Activated CD4-positive, alpha-beta T cell treated with anti-CD3 and anti-CD28 coated beads for 36 hours (primary cell): ENCODE data around the gene CYP1A2. TPM values are rescaled to one million over a fixed set of nuclear protein-coding genes. Genes with fewer than 3 reads are reported as not detected.

Experiments
- ATAC-seq: fragments of 200-7000 bp; cut with Tn5 transposase; one replicate; pipeline ENCODE4 v1.10.0; 2021; ENCODE audit warnings: mild to moderate bottlenecking, moderate library complexity
- CTCF ChIA-PET: fragments of 350-600 bp; sonication (Branson Sonifier 250); formaldehyde crosslinking; loops from one replicate; lab custom pipeline; 2021; ENCODE audit warnings: antibody characterized with exemption; lab: Charles Lee
- POLR2A ChIA-PET: fragments of 350-600 bp; sonication (Branson Sonifier 250); formaldehyde crosslinking; loops from one replicate; lab custom pipeline; 2021; ENCODE audit warnings: antibody characterized with exemption, inconsistent platforms; lab: Charles Lee
- DNase-seq: peaks from one replicate; pipeline ENCODE4 v3.0.0-alpha.2; 2020
- H3K27ac Mint-ChIP-seq: one replicate; pipeline ENCODE4 v1.8.0; 2021; ENCODE audit warnings: mixed read lengths
- H3K27me3 Mint-ChIP-seq: one replicate; pipeline ENCODE4 v1.8.0; 2021; ENCODE audit warnings: mixed read lengths
- H3K36me3 Mint-ChIP-seq: one replicate; pipeline ENCODE4 v1.8.0; 2021; ENCODE audit warnings: low read depth, mixed read lengths
- H3K4me1 Mint-ChIP-seq: one replicate; pipeline ENCODE4 v1.8.0; 2021; ENCODE audit warnings: mixed read lengths
- H3K4me3 Mint-ChIP-seq: one replicate; pipeline ENCODE4 v1.8.0; 2021; ENCODE audit warnings: mild to moderate bottlenecking, moderate library complexity, mixed read lengths
- H3K9me3 Mint-ChIP-seq: one replicate; pipeline ENCODE4 v1.8.0; 2021; ENCODE audit warnings: low read depth, mixed read lengths
- intact Hi-C, 2 experiments: fragments of 100-400 bp; cut with DNase I in 1 of 2; cut with micrococcal nuclease in 1 of 2; formaldehyde crosslinking; loops; one replicate each; pipeline versions ENCODE4 v1.14.2 to v1.15.1; 2022 to 2024; cut with DNase I, micrococcal nuclease
- total RNA-seq, 2 experiments: library from RNA; stranded (reverse); gene quantifications; one replicate each; pipeline ENCODE4 v1.2.3, GENCODE V29; 2021

The CYP1A2 gene
- total RNA-seq, 2 experiments from 2014 or later, result not detected

- ATAC-seq, result peak; percentile 51
- peak; percentile 49 for DNase-seq
These were observed 45.8 kb downstream of the CYP1A2 start for GRCh38 chr15:74794248-74794969.

GRCh38 chr15:74794970-74795349 is 46.3 kb downstream of the CYP1A2 start:
- ChIA-PET POLR2A (interaction anchor here (1.6 to 3.2 kb wide), 3 partner anchors 11 to 17 kb away, joined by 6 to 26 read pairs (median 20); partner anchors contain the start of gene CSK), CTCF (interaction anchor here (0.5 to 22.1 kb wide), 7 partner anchors 8 to 167 kb away, joined by 3 to 743 read pairs (median 3); partner anchors contain the start of genes CSK and ULK3)
- H3K4me3 Mint-ChIP-seq, result peak overlapping the region; percentile 16
- intact Hi-C loops, result no loop called here
- H3K27me3 Mint-ChIP-seq, result no peaks in the 10 kb centered on the region
- peaks cover 53% of the 10 kb centered on the region for H3K36me3 Mint-ChIP-seq
- H3K27ac Mint-ChIP-seq, result peak overlapping the region; percentile 92
- ATAC-seq, result peak; percentile 7
- peaks cover 88% of the 10 kb centered on the region for H3K4me1 Mint-ChIP-seq
- no peaks in the 10 kb centered on the region for H3K9me3 Mint-ChIP-seq
- DNase-seq, result peak; percentile 49

More at GRCh38 chr15:74794248-74794969, 45.8 kb downstream of the CYP1A2 start:
- Mint-ChIP-seq H3K27ac (peak overlapping the region; percentile 92), H3K9me3 (no peaks in the 10 kb centered on the region), H3K4me3 (peak overlapping the region; percentile 16), H3K4me1 (peaks cover 88% of the 10 kb centered on the region), H3K36me3 (peaks cover 53% of the 10 kb centered on the region), H3K27me3 (no peaks in the 10 kb centered on the region)
- intact Hi-C loops, result no loop called here
- ChIA-PET POLR2A (interaction anchor here (0.8 to 3.2 kb wide), 4 partner anchors 11 to 112 kb away, joined by 3 to 26 read pairs (median 13); partner anchors contain the start of gene CSK), CTCF (interaction anchor here (0.5 to 22.1 kb wide), 15 partner anchors 14 to 254 kb away, joined by 3 to 743 read pairs (median 3); partner anchors contain the start of gene CSK)

- ATAC-seq, result peak; percentile 38
These were observed 47.5 kb downstream of the CYP1A2 start for GRCh38 chr15:74795966-74796625.

GRCh38 chr15:74798388-74799254 is 50.0 kb downstream of the CYP1A2 start:
- ATAC-seq (no peak), DNase-seq (no peak)
- CTCF ChIA-PET, result interaction anchor here (0.5 to 22.1 kb wide), 20 partner anchors 9 to 225 kb away, joined by 3 to 743 read pairs (median 6); partner anchors contain the start of genes CSK and PPCDC
- H3K4me1 Mint-ChIP-seq, result peaks cover 56% of the 10 kb centered on the region
- H3K27ac Mint-ChIP-seq, result peak overlapping the region; percentile 80
- intact Hi-C loops, result no loop called here
- no peaks in the 10 kb centered on the region for H3K27me3 Mint-ChIP-seq
- H3K4me3 Mint-ChIP-seq, result no peak overlapping the region
- peaks cover 57% of the 10 kb centered on the region for H3K36me3 Mint-ChIP-seq
- POLR2A ChIA-PET, result interaction anchor here (1.0 to 1.9 kb wide), 3 partner anchors 19 to 28 kb away, joined by 3 to 5 read pairs (median 5); no protein-coding TSS in a partner anchor
- no peaks in the 10 kb centered on the region for H3K9me3 Mint-ChIP-seq

More at GRCh38 chr15:74795966-74796625, 47.5 kb downstream of the CYP1A2 start:
- DNase-seq, result peak; percentile 79
- H3K36me3 Mint-ChIP-seq, result peaks cover 55% of the 10 kb centered on the region
- intact Hi-C loops, result loop anchor here (1.0 kb wide), 1 partner anchor 8 kb away; no protein-coding TSS in a partner anchor
- POLR2A ChIA-PET, result no interaction called here
- H3K4me1 Mint-ChIP-seq, result peaks cover 81% of the 10 kb centered on the region
- H3K4me3 Mint-ChIP-seq, result peak overlapping the region; percentile 36
- peak overlapping the region; percentile 92 for H3K27ac Mint-ChIP-seq
- H3K27me3 Mint-ChIP-seq, result no peaks in the 10 kb centered on the region
- H3K9me3 Mint-ChIP-seq, result no peaks in the 10 kb centered on the region
- CTCF ChIA-PET, result interaction anchor here (0.6 to 22.1 kb wide), 6 partner anchors 9 to 404 kb away, joined by 3 to 743 read pairs (median 4); partner anchors contain the start of genes CSK and ULK3

- Mint-ChIP-seq H3K27me3 (no peaks in the 10 kb centered on the region), H3K4me3 (no peak overlapping the region), H3K9me3 (no peaks in the 10 kb centered on the region), H3K4me1 (peaks cover 51% of the 10 kb centered on the region), H3K27ac (peak overlapping the region; percentile 80), H3K36me3 (peaks cover 63% of the 10 kb centered on the region)
- ChIA-PET POLR2A (interaction anchor here (1.0 to 1.9 kb wide), 4 partner anchors 9 to 28 kb away, joined by 3 to 5 read pairs (median 4); no protein-coding TSS in a partner anchor), CTCF (interaction anchor here (0.5 to 6.1 kb wide), 21 partner anchors 9 to 188 kb away, joined by 3 to 93 read pairs (median 4); partner anchors contain the start of genes CSK, LMAN1L and ULK3)
- ATAC-seq, result peak; percentile 8
- peak; percentile 68 for DNase-seq
- intact Hi-C loops, result no loop called here
These were observed 50.7 kb downstream of the CYP1A2 start for GRCh38 chr15:74799255-74799855.

GRCh38 chr15:74799856-74800558 is 51.4 kb downstream of the CYP1A2 start:
- H3K27ac Mint-ChIP-seq, result peak overlapping the region; percentile 80
- intact Hi-C loops, result loop anchor here (1.0 to 5.0 kb wide), 4 partner anchors 17 to 42 kb away; partner anchors contain the start of genes CSK (in 1 of the 2) and ULK3 (in 1 of the 2)
- peaks cover 44% of the 10 kb centered on the region for H3K4me1 Mint-ChIP-seq
- DNase-seq (peak; percentile 93), ATAC-seq (peak; percentile 87)
- ChIA-PET CTCF (interaction anchor here (0.6 to 6.1 kb wide), 20 partner anchors 10 to 178 kb away, joined by 3 to 93 read pairs (median 4); partner anchors contain the start of genes CSK, LMAN1L and ULK3), POLR2A (interaction anchor here (1.0 to 1.9 kb wide), 4 partner anchors 10 to 29 kb away, joined by 3 to 5 read pairs (median 4); no protein-coding TSS in a partner anchor)
- peaks cover 63% of the 10 kb centered on the region for H3K36me3 Mint-ChIP-seq
- H3K4me3 Mint-ChIP-seq, result no peak overlapping the region
- no peaks in the 10 kb centered on the region for H3K27me3 Mint-ChIP-seq
- H3K9me3 Mint-ChIP-seq, result no peaks in the 10 kb centered on the region

GRCh38 chr15:74800559-74801094 is 52.0 kb downstream of the CYP1A2 start:
- DNase-seq (no peak), ATAC-seq (no peak)
- Mint-ChIP-seq H3K4me1 (peaks cover 39% of the 10 kb centered on the region), H3K9me3 (no peaks in the 10 kb centered on the region), H3K4me3 (no peak overlapping the region), H3K27me3 (no peaks in the 10 kb centered on the region), H3K27ac (peak overlapping the region; percentile 25), H3K36me3 (peaks cover 64% of the 10 kb centered on the region)
- intact Hi-C loops, result loop anchor here (1.0 to 5.0 kb wide), 4 partner anchors 18 to 42 kb away; partner anchors contain the start of genes CSK (in 1 of the 2) and ULK3 (in 1 of the 2)
- ChIA-PET CTCF (interaction anchor here (0.6 to 6.1 kb wide), 9 partner anchors 10 to 163 kb away, joined by 3 to 93 read pairs (median 4); partner anchors contain the start of gene CSK), POLR2A (interaction anchor here (0.6 to 1.1 kb wide), 2 partner anchors 10 to 23 kb away, joined by 3 to 4 read pairs; no protein-coding TSS in a partner anchor)

GRCh38 chr15:74801311-74801997 is 52.8 kb downstream of the CYP1A2 start:
- no peak for DNase-seq
- H3K27ac Mint-ChIP-seq, result no peak overlapping the region

More at GRCh38 chr15:74801311-74801997, 52.8 kb downstream of the CYP1A2 start:
- Mint-ChIP-seq H3K9me3 (no peaks in the 10 kb centered on the region), H3K4me3 (no peak overlapping the region), H3K36me3 (peaks cover 58% of the 10 kb centered on the region), H3K4me1 (peaks cover 34% of the 10 kb centered on the region), H3K27me3 (no peaks in the 10 kb centered on the region)
- no peak for ATAC-seq
- ChIA-PET CTCF (interaction anchor here (0.8 to 2.8 kb wide), 4 partner anchors 21 to 164 kb away, joined by 3 to 93 read pairs (median 24); partner anchors contain the start of gene CSK), POLR2A (no interaction called here)
- intact Hi-C loops, result loop anchor here (2.0 to 5.0 kb wide), 3 partner anchors 19 to 41 kb away; partner anchors contain the start of genes CSK (in 1 of the 2) and ULK3 (in 1 of the 2)
